ENCODE results near the gene MYF6. TPM values are rescaled to one million over a fixed set of nuclear protein-coding genes. Genes with fewer than 3 reads are reported as not detected.

The MYF6 gene
- total RNA-seq, 1 donor from 2014 or later, result 0.97 TPM

- Histone ChIP-seq H3K36me3 (no peaks in the 10 kb centered on the region), H3K9ac (no peak overlapping the region), H3K4me2 (no peak overlapping the region), H3K9me3 (ENCODE audit: low read depth) (no peaks in the 10 kb centered on the region), H3F3A (ENCODE audit: low read depth) (peaks cover 6% of the 10 kb centered on the region), H3K27me3 (no peaks in the 10 kb centered on the region), H2AFZ (replicated peaks) (no peak overlapping the region), H3K27ac (no peak overlapping the region), H3K4me1 (peaks cover 6% of the 10 kb centered on the region), H3K79me2 (ENCODE audit: low read depth) (no peaks in the 10 kb centered on the region), H4K20me1 (ENCODE audit: low read depth) (no peaks in the 10 kb centered on the region), H3K4me3 (no peak overlapping the region)
- H3K4me3 Mint-ChIP-seq, result no peak overlapping the region
- no peak for TF ChIP-seq CTCF (IDR thresholded peaks at IDR 0.05)
- no peak for TF ChIP-seq EZH2phosphoT487 (IDR thresholded peaks at IDR 0.05)
- TF ChIP-seq EZH2 (IDR thresholded peaks at IDR 0.05), result no peak
- peaks cover 7% of the 10 kb centered on the region for H3K4me1 Mint-ChIP-seq
- no peak overlapping the region for H3K27ac Mint-ChIP-seq
- H3K36me3 Mint-ChIP-seq, result no peaks in the 10 kb centered on the region
- H3K9me3 Mint-ChIP-seq, result no peaks in the 10 kb centered on the region
- DNase-seq (ENCODE audit: low spot score), result no peak
- no peaks in the 10 kb centered on the region for H3K27me3 Mint-ChIP-seq (ENCODE audit: insufficient read depth, low read depth)
These were observed 27.9 kb upstream of the MYF6 start for GRCh38 chr12:80679346-80680131.

GRCh38 chr12:80681287-80681686, 26.1 kb upstream of the MYF6 start:
- H2AFZ ChIP-seq (replicated peaks), result no peak overlapping the region
- H3K4me1 ChIP-seq, result no peaks in the 10 kb centered on the region
- no peaks in the 10 kb centered on the region for H3K27me3 ChIP-seq
- H3K36me3 ChIP-seq, result no peaks in the 10 kb centered on the region
- no peak overlapping the region for H3K27ac ChIP-seq
- DNase-seq (ENCODE audit: low spot score), result no peak
- no peaks in the 10 kb centered on the region for H3F3A ChIP-seq (ENCODE audit: low read depth)
- no peaks in the 10 kb centered on the region for H4K20me1 ChIP-seq (ENCODE audit: low read depth)
- Mint-ChIP-seq H3K27ac (no peak overlapping the region), H3K4me3 (no peak overlapping the region), H3K4me1 (no peaks in the 10 kb centered on the region), H3K27me3 (ENCODE audit: insufficient read depth, low read depth) (no peaks in the 10 kb centered on the region), H3K9me3 (no peaks in the 10 kb centered on the region), H3K36me3 (no peaks in the 10 kb centered on the region)
- no peak overlapping the region for H3K4me2 ChIP-seq
- H3K9me3 ChIP-seq (ENCODE audit: low read depth), result no peaks in the 10 kb centered on the region
- no peak for TF ChIP-seq EZH2 (IDR thresholded peaks at IDR 0.05)
- no peak for TF ChIP-seq EZH2phosphoT487 (IDR thresholded peaks at IDR 0.05)
- no peak for TF ChIP-seq CTCF (IDR thresholded peaks at IDR 0.05)
- H3K79me2 ChIP-seq (ENCODE audit: low read depth), result no peaks in the 10 kb centered on the region
- no peak overlapping the region for H3K9ac ChIP-seq
- H3K4me3 ChIP-seq, result no peak overlapping the region

- Mint-ChIP-seq H3K36me3 (no peaks in the 10 kb centered on the region), H3K4me1 (no peaks in the 10 kb centered on the region), H3K27me3 (ENCODE audit: insufficient read depth, low read depth) (no peaks in the 10 kb centered on the region), H3K27ac (no peak overlapping the region), H3K4me3 (no peak overlapping the region), H3K9me3 (no peaks in the 10 kb centered on the region)
- TF ChIP-seq EZH2phosphoT487 (IDR thresholded peaks at IDR 0.05) (no peak), EZH2 (IDR thresholded peaks at IDR 0.05) (no peak), CTCF (IDR thresholded peaks at IDR 0.05) (no peak)
- H3K4me1 ChIP-seq, result no peaks in the 10 kb centered on the region
- no peaks in the 10 kb centered on the region for H3K9me3 ChIP-seq (ENCODE audit: low read depth)
- H3K9ac ChIP-seq, result no peak overlapping the region
- no peaks in the 10 kb centered on the region for H4K20me1 ChIP-seq (ENCODE audit: low read depth)
- H3K27ac ChIP-seq, result no peak overlapping the region
- no peak overlapping the region for H3K4me2 ChIP-seq
- DNase-seq (ENCODE audit: low spot score), result no peak
- H3K79me2 ChIP-seq (ENCODE audit: low read depth), result no peaks in the 10 kb centered on the region
- H3F3A ChIP-seq (ENCODE audit: low read depth), result no peaks in the 10 kb centered on the region
- no peak overlapping the region for H2AFZ ChIP-seq (replicated peaks)
- no peak overlapping the region for H3K4me3 ChIP-seq
- no peaks in the 10 kb centered on the region for H3K27me3 ChIP-seq
- no peaks in the 10 kb centered on the region for H3K36me3 ChIP-seq
These were observed 25.6 kb upstream of the MYF6 start for GRCh38 chr12:80681786-80682185.

Measured in neural progenitor cell (in vitro differentiated cells).